AG09319 (cell line): Measurements from ENCODE around the gene RBM47.
"Not testable (repeated sequence)": the region's sequence is repeated elsewhere in the genome, so short reads cannot be mapped to it uniquely, and the experiment has no call there.

ENCODE experiments used
- DNase-seq: peaks from one replicate; pipeline ENCODE4 v3.0.0-alpha.2; 2010; ENCODE audit warnings: low read depth; ENCODE audit errors: extremely low read depth
- TF ChIP-seq, protein P1 (sequence below): IDR thresholded peaks from 2 replicates; pipeline ENCODE4 v1.5.1; 2011; ENCODE audit warnings: low read depth, mild to moderate bottlenecking, inconsistent platforms, low read length, moderate library complexity

RBM47 gene

DNA sequence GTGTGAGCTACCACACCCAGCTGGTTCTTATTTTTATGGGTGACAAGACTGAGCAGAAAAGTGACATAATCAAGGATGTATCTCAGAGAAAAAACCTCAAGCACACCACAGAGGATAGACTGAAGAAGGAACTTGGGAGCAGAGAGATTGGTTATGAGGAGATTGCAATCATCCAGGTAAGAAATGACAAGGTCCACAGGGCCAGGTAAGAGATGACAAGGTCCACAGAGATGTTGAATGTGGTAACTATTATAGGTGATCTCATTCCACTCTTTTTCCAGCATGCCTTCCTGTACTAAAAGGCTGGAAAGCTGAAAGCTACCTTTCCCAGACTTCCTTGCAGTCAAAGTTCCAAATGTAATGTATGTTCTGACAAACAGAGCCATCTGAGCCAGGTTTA, 15.9 kb upstream of the RBM47 start:
- TF ChIP-seq, protein P1, sequence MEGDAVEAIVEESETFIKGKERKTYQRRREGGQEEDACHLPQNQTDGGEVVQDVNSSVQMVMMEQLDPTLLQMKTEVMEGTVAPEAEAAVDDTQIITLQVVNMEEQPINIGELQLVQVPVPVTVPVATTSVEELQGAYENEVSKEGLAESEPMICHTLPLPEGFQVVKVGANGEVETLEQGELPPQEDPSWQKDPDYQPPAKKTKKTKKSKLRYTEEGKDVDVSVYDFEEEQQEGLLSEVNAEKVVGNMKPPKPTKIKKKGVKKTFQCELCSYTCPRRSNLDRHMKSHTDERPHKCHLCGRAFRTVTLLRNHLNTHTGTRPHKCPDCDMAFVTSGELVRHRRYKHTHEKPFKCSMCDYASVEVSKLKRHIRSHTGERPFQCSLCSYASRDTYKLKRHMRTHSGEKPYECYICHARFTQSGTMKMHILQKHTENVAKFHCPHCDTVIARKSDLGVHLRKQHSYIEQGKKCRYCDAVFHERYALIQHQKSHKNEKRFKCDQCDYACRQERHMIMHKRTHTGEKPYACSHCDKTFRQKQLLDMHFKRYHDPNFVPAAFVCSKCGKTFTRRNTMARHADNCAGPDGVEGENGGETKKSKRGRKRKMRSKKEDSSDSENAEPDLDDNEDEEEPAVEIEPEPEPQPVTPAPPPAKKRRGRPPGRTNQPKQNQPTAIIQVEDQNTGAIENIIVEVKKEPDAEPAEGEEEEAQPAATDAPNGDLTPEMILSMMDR: no peak
- DNase-seq: no peak

DNA sequence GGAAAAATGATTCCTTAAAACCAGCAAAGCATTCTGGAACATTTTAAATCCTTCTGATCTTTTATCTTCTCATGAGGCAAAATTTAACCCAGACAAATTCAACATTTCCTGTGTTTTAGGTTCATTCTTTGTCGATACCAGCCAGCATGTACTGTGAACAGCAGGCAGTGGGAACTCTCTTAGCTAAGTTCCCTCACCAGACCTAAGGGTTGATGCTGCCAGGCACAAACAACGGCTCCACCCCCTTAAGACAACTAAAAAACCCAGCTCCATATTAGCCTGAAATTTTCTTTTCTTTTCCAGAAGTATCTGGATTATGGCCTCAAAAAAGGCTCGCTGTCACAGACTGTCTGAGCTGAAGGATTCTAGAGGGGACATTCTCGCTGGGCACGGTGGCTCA, 2.4 kb upstream of the RBM47 start:
- TF ChIP-seq, protein P1: no peak
- no peak for DNase-seq

DNA sequence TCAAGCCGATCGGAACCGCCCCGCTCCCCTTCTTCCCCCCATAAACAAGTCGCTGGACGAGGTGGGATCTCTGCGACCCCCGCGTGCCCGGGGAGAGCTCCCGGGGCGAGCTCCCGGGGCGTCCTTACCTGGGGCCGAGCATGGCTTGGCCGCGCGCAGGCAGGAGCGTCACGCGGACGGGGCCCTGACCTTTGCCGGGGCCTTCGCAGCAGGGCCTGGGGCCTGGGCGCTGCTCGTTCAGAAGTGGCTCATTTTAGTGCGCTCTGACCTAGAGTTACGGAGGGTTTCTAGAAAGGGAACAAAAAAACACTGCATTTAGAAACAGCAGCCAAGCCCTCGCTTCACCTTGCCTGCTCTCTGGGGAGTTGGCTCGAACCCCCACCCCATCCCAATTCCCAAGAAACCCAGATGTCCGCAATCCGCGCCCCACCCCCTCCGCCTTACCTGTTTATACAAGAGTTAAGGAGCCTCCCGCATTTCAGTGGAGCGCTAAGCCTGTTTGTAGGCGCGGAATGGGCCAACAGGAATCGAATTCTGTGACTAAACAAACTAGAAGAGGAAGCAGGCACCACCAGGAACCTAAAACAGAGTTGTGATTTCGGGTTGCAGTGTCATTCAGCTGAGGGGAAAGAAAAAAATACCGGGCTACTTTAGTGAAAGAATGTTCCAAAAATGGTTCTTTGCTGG, 814 bp upstream of the RBM47 start:
- TF ChIP-seq, protein P1: no peak
- DNase-seq: no peak

DNA sequence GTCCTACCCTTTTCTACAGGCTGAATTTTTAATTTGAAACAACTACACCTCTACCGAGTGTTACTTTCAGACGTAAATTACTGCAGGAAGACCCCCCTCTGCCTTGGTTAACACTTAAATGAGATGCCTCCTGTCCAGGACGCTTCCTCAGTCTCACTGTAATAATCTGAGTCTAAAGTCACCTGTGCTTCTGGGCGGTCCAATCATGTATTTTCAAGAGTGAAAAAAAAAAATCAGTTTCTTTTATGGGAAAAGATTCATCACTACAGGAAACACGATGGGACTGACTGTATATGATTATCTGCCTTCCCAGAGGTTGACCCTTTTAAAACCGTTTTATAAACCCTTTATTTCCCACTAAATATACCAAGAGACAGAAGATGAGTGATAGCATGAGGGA, 776 bp downstream of the RBM47 start:
- no peak for DNase-seq
- TF ChIP-seq, protein P1: no peak

DNA sequence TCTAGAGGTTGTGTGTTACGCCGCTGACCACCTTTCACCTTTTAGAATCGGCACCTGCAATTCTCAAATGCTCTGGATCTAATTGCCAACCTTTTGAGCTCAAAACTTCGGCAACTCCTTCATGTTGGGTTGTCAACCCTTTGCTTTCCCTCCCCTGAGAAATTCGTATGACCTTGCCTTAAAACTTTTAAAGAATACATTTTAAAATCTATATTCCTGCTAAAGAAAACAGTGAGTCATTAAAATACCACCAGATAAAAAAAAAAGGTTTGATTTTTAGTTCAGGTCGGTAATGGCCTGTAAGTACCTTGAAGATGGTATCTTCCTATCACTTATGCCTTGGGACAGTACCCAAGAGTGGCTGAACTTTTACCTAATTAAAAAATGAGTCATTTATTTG, 1.3 kb downstream of the RBM47 start:
- DNase-seq: not testable (repeated sequence)

DNA sequence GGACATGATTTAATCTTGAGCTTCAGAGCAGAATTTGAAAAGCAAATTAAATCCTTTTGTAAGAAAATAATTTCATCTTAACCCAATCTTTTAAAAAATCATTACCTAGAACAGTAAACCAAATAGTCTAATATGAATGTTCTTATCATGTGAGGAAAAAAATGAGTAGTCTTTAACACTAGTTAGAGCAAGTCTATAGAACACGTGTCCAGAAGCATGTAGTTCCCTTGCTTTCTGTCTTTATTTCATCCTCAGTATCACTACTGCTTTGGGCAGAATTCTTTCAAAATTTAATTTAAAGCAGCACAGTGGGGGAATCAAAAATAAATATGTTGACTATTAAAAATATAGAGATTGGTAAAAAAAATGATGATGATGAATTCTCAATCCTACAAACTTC, 2.1 kb downstream of the RBM47 start:
- DNase-seq: no peak
- TF ChIP-seq, protein P1: no peak

DNA sequence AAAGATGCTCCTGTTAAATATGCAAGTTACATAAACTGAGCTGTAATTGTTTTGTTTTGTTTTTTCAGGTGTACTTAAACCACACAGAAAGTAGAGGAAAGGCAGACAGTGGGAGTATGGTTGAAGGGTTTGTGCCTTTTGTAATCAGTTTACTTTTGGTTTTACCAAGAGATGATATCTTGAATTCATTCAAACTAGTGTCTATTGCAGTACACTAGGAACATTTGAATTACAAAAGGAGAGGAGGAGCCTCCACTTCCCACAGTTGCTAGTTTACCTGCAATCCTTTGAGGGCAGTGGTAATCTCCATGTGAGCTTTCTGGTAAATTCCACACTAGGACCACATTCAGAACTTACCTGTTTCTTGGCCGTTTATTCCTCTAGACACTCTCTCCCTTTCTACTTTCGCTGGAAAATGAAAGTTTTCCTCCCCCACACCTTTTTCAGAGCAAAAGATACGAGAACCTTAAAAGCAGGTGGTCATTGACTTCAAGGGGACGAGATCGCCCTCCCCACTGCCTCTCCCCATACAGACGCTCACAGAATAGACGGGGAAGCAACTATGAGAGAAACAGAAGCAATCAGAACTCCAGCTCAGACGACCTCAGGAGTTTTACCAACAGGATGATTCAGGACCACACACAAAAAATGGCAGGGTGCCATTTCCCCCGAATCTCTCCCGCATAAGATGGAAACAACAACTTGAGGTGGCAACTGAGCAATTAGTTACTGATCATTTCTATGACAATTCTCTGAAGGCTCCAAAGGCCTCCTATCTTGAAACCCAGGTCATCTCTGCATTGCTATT, 3.3 kb downstream of the RBM47 start:
- DNase-seq: no peak
- TF ChIP-seq, protein P1: no peak

DNA sequence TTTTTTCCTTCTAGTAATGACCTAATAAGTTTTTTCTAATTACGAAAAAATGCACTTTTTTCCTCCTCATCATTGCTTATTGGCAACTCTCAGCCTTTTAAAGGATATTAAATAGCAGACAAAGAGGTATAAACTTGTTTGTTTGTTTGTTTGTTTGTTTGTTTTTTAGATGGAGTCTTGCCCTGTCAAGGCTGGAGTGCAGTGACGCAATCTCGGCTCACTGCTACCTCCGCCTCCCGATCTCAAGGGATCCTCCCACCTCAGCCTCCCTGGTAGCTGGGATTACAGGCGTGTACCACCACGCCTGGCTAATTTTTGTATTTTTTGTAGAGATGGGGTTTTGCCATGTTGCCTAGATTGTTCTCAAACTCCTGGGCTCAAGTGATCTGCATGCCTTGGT, 6.0 kb downstream of the RBM47 start:
- TF ChIP-seq, protein P1: no peak
- DNase-seq: no peak
